IMR-90 (cell line): Measurements from ENCODE around the gene BLMH. TPM values are rescaled to one million over a fixed set of nuclear protein-coding genes. Genes with fewer than 3 reads are reported as not detected.
A peak's percentile ranks its signal among the peaks of the same experiment; 100 is the strongest.

Source experiments
- ATAC-seq: fragments of 200-7000 bp; cut with Tn5 transposase; 2 replicates; pipeline ENCODE4 v1.9.1; 2020; ENCODE audit warnings: low read depth, mild to moderate bottlenecking, moderate library complexity
- BruUV-seq: library from RNA; stranded (reverse); fragments of 400-500 nt; replicated peaks from 2 replicates; lab custom pipeline; 2021; lab: Mats Ljungman, UMichigan
- CTCF ChIA-PET: fragments of 300-600 bp; formaldehyde crosslinking; extraction: SDS; loops from one replicate; lab custom pipeline; 2021; ENCODE audit warnings: antibody characterized with exemption; lab: Yijun Ruan, JAX
- POLR2A ChIA-PET: fragments of 300-600 bp; sonication (Branson Sonifier 250); formaldehyde crosslinking; loops from one replicate; lab custom pipeline; 2022; ENCODE audit warnings: antibody characterized with exemption; ENCODE audit not compliant: unreplicated experiment; lab: Charles Lee
- DNase-seq: peaks from one replicate; pipeline ENCODE4 v3.0.0; 2013
- H2AFZ ChIP-seq: replicated peaks from 2 replicates; pipeline ENCODE3; 2013; ENCODE audit warnings: low read length, mild to moderate bottlenecking; ENCODE audit not compliant: poor library complexity
- H2AK5ac ChIP-seq: 2 replicates; pipeline ENCODE4 v1.6.1; 2013; ENCODE audit warnings: low read depth, low read length, inconsistent platforms
- H2AK9ac ChIP-seq: replicated peaks from 2 replicates; pipeline ENCODE3; 2013; ENCODE audit warnings: mild to moderate bottlenecking, low read depth, low read length, moderate library complexity; ENCODE audit not compliant: poor library complexity
- H2BK120ac ChIP-seq: 2 replicates; pipeline ENCODE4 v1.6.1; 2013; ENCODE audit warnings: low read depth, low read length, inconsistent platforms
- H2BK15ac ChIP-seq: 3 replicates; pipeline ENCODE4 v1.6.1; 2013; ENCODE audit warnings: low read depth, low read length, inconsistent platforms
- H2BK20ac ChIP-seq: 2 replicates; pipeline ENCODE4 v1.6.1; 2013; ENCODE audit warnings: low read depth, mild to moderate bottlenecking, inconsistent platforms, low read length, moderate library complexity
- H2BK5ac ChIP-seq: 2 replicates; pipeline ENCODE4 v1.6.1; 2013; ENCODE audit warnings: mild to moderate bottlenecking, low read depth, low read length, inconsistent platforms; ENCODE audit not compliant: poor library complexity, severe bottlenecking
- H3K14ac ChIP-seq: replicated peaks from 2 replicates; pipeline ENCODE4 v1.6.1; 2013; ENCODE audit warnings: low read depth, low read length, inconsistent platforms
- H3K18ac ChIP-seq: 2 replicates; pipeline ENCODE4 v1.6.1; 2013; ENCODE audit warnings: low read depth, low read length, control low read depth
- H3K23ac ChIP-seq: 2 replicates; pipeline ENCODE4 v1.6.1; 2013; ENCODE audit warnings: low read depth, low read length, inconsistent platforms
- H3K27ac ChIP-seq: 2 replicates; pipeline ENCODE4 v1.5.1; 2013; ENCODE audit warnings: mild to moderate bottlenecking, control low read depth, low read length; ENCODE audit not compliant: insufficient read depth
- H3K27me3 ChIP-seq: 2 replicates; pipeline ENCODE4 v1.6.1; 2013; ENCODE audit warnings: low read length; ENCODE audit not compliant: control insufficient read depth, insufficient read depth
- H3K36me3 ChIP-seq: 2 replicates; pipeline ENCODE4 v1.6.1; 2013; ENCODE audit warnings: low read length, mixed read lengths; ENCODE audit not compliant: control insufficient read depth, insufficient read depth
- H3K4ac ChIP-seq: 2 replicates; pipeline ENCODE4 v1.6.1; 2013; ENCODE audit warnings: low read depth, low read length, inconsistent platforms
- H3K4me1 ChIP-seq: 2 replicates; pipeline ENCODE4 v1.6.1; 2013; ENCODE audit warnings: low read length, mixed read lengths; ENCODE audit not compliant: control insufficient read depth, insufficient read depth
- H3K4me2 ChIP-seq: 2 replicates; pipeline ENCODE4 v1.6.1; 2013; ENCODE audit warnings: low read depth, mild to moderate bottlenecking, control low read depth, low read length, moderate library complexity
- H3K4me3 ChIP-seq: 2 replicates; pipeline ENCODE4 v1.5.1; 2013; ENCODE audit warnings: low read depth, mild to moderate bottlenecking, control low read depth, low read length, moderate library complexity; ENCODE audit not compliant: insufficient read depth
- H3K56ac ChIP-seq: 2 replicates; pipeline ENCODE4 v1.6.1; 2013; ENCODE audit warnings: low read length, inconsistent platforms; ENCODE audit not compliant: insufficient read depth; ENCODE audit errors: extremely low read depth
- H3K79me1 ChIP-seq, 2 experiments: 2 replicates each; pipeline ENCODE4 v1.6.1; 2013; ENCODE audit warnings: low read length in 2 of 2, inconsistent platforms in 1 of 2, low read depth in 1 of 2
- H3K9ac ChIP-seq: 2 replicates; pipeline ENCODE4 v1.6.1; 2013; ENCODE audit warnings: low read depth, low read length, control low read depth
- H3K9me1 ChIP-seq: 2 replicates; pipeline ENCODE4 v1.6.1; 2013; ENCODE audit warnings: low read length, inconsistent platforms; ENCODE audit not compliant: insufficient read depth
- H3K9me3 ChIP-seq: 2 replicates; pipeline ENCODE4 v1.6.1; 2013; ENCODE audit warnings: low read length; ENCODE audit not compliant: control insufficient read depth, insufficient read depth
- H4K20me1 ChIP-seq: 2 replicates; pipeline ENCODE4 v1.6.1; 2013; ENCODE audit warnings: low read length, inconsistent platforms; ENCODE audit not compliant: insufficient read depth
- H4K5ac ChIP-seq: 2 replicates; pipeline ENCODE4 v1.6.1; 2013; ENCODE audit warnings: mild to moderate bottlenecking, low read depth, low read length, control low read depth
- H4K8ac ChIP-seq, 2 experiments: 2 replicates each; pipeline ENCODE4 v1.6.1; 2013; ENCODE audit warnings: low read depth in 2 of 2, low read length in 2 of 2, control low read depth in 1 of 2, inconsistent platforms in 1 of 2
- H4K91ac ChIP-seq: 2 replicates; pipeline ENCODE4 v1.6.1; 2013; ENCODE audit warnings: low read depth, low read length, inconsistent platforms; ENCODE audit not compliant: insufficient read depth
- BHLHE40 ChIP-seq: fragments of 150-350 bp; IDR thresholded peaks from 2 replicates; pipeline ENCODE4 v1.6.1; 2016; ENCODE audit warnings: mild to moderate bottlenecking, low read depth, low read length
- CHD1 ChIP-seq: IDR thresholded peaks from 2 replicates; pipeline ENCODE4 v1.6.1; 2012; ENCODE audit warnings: low read depth, low read length, improper control_type of control experiment
- FOS ChIP-seq: fragments of 150-350 bp; IDR thresholded peaks from 2 replicates; pipeline ENCODE4 v1.6.1; 2016; ENCODE audit warnings: low read depth, low read length
- MAZ ChIP-seq: IDR thresholded peaks from 2 replicates; pipeline ENCODE4 v1.6.1; 2012; ENCODE audit warnings: low read depth, mild to moderate bottlenecking, low read length, improper control_type of control experiment, moderate library complexity, borderline replicate concordance
- MXI1 ChIP-seq: IDR thresholded peaks from 2 replicates; pipeline ENCODE4 v1.6.1; 2012; ENCODE audit warnings: low read depth, mild to moderate bottlenecking, low read length, moderate library complexity, borderline replicate concordance
- RAD21 ChIP-seq: IDR thresholded peaks from 2 replicates; pipeline ENCODE4 v1.6.1; 2012; ENCODE audit warnings: low read length, improper control_type of control experiment
- SMC3 ChIP-seq: fragments of 150-350 bp; IDR thresholded peaks from 2 replicates; pipeline ENCODE4 v1.6.1; 2016; ENCODE audit warnings: low read depth, mild to moderate bottlenecking, antibody characterized with exemption, low read length, moderate library complexity
- WGBS, 2 experiments: methylation state at CpG; one replicate each; pipeline versions ENCODE4 v1.1.5 to v1.1.7; 2013; ENCODE audit warnings: missing lambda C conversion rate in 2 of 2; ENCODE audit not compliant: insufficient read length in 1 of 2; ENCODE audit errors: extremely low coverage in 2 of 2; 5-methylcytosine and 5-hydroxymethylcytosine counted together
- dilution Hi-C: fragments of 300-500 bp; cut with HindIII; formaldehyde crosslinking; loops from one replicate; pipeline ENCODE4 v1.14.3; 2018; ENCODE audit warnings: low sequenced_read_pairs; ENCODE audit not compliant: unreplicated experiment
- in situ Hi-C: fragments of 300-500 bp; cut with MboI; formaldehyde crosslinking; loops from 3 replicates; pipeline ENCODE4 v1.14.3; 2019; ENCODE audit warnings: low sequenced_read_pairs, inconsistent platforms, mixed read lengths
- intact Hi-C: fragments of 100-400 bp; cut with micrococcal nuclease; formaldehyde crosslinking; loops from 2 replicates; pipeline ENCODE4 v1.10.0; 2022
- polyA plus RNA-seq, 3 experiments: library from polyadenylated mRNA; depleted of rRNA; stranded (reverse); fragments of >200 nt; gene quantifications; 2 replicates each; pipeline ENCODE4 v1.2.3, GENCODE V29; 2012; ENCODE audit warnings: low replicate concordance in 1 of 3
- total RNA-seq: library from RNA; depleted of rRNA; stranded (reverse); fragments of >200 nt; gene quantifications from 2 replicates; pipeline ENCODE4 v1.2.3, GENCODE V29; 2012

BLMH gene
- total and polyA plus RNA-seq, 2 of the 4 experiments (the other 2 are of a cell fraction), result 17.3 to 20.8 TPM

- Histone ChIP-seq H2BK15ac (peak overlapping the region; percentile 61; the same call in 2 of the 3 replicates), H3K4me3 (no peak overlapping the region), H2BK20ac (peak overlapping the region; percentile 89), H3K18ac (peak overlapping the region; percentile 66), H4K5ac (peak overlapping the region; percentile 77), H4K91ac (peak overlapping the region; percentile 80), H2AK5ac (peak overlapping the region; percentile 26; the same call in 1 of the 2 replicates), H3K4ac (peak overlapping the region; percentile 71), H3K36me3 (no peaks in the 10 kb centered on the region), H3K27ac (peak overlapping the region; percentile 58), H3K9me3 (no peaks in the 10 kb centered on the region), H3K4me2 (no peak overlapping the region), H4K8ac (peak overlapping the region; percentile 23 to 82), H2AFZ (peak overlapping the region; percentile 92), H2BK120ac (peak overlapping the region; percentile 91), H3K23ac (peak overlapping the region; percentile 55; the same call in 1 of the 2 replicates), H3K27me3 (no peaks in the 10 kb centered on the region), H3K14ac (peak overlapping the region; percentile 46), H3K4me1 (peaks cover 18% of the 10 kb centered on the region), H3K56ac (peak overlapping the region; percentile 57; the same call in 1 of the 2 replicates), H4K20me1 (no peaks in the 10 kb centered on the region), H3K9me1 (peaks cover 7% of the 10 kb centered on the region), H2AK9ac (no peak overlapping the region), H3K9ac (peak overlapping the region; percentile 8; the same call in 1 of the 2 replicates), H2BK5ac (peak overlapping the region; percentile 82), H3K79me1 (no peaks in the 10 kb centered on the region)
- TF ChIP-seq FOS, result no peak
- TF ChIP-seq BHLHE40, result no peak
- TF ChIP-seq CHD1, result no peak
- TF ChIP-seq SMC3, result no peak
- no peak for TF ChIP-seq MAZ
- TF ChIP-seq RAD21, result no peak
- no peak for TF ChIP-seq MXI1
- WGBS, 2 experiments, result 33% methylated on average over 3 of the region's 6 CpGs; no CpG with 5 or more reads in 1 of the 2 experiments
- dilution Hi-C loops, result no loop called here
- ATAC-seq (no peak), DNase-seq (no peak)
- ChIA-PET CTCF (interaction anchor here (0.7 to 1.8 kb wide), 8 partner anchors 10 to 245 kb away, joined by 3 to 9 read pairs (median 6); no protein-coding TSS in a partner anchor), POLR2A (interaction anchor here (0.5 to 0.7 kb wide), 2 partner anchors 223 to 530 kb away, joined by 3 to 7 read pairs; no protein-coding TSS in a partner anchor)
- intact Hi-C loops, result loop anchor here (2.0 to 5.0 kb wide), 2 partner anchors 36 to 136 kb away; partner anchors contain the start of gene GOSR1
- no TSS peak for BruUV-seq
- in situ Hi-C loops, result no loop called here
Observed at GRCh38 chr17:30340801-30341356, 49.1 kb upstream of the BLMH start.
